Activated naive CD8-positive, alpha-beta T cell (primary cell): ENCODE measurements around the gene SMURF1.

ENCODE experiments used
- H3K27ac Mint-ChIP-seq: one replicate; pipeline ENCODE4 v1.8.0; 2021; ENCODE audit warnings: mixed read lengths
- H3K27me3 Mint-ChIP-seq: one replicate; pipeline ENCODE4 v1.8.0; 2021; ENCODE audit warnings: mixed read lengths
- H3K36me3 Mint-ChIP-seq: one replicate; pipeline ENCODE4 v1.8.0; 2021; ENCODE audit warnings: mixed read lengths
- H3K4me1 Mint-ChIP-seq: one replicate; pipeline ENCODE4 v1.8.0; 2021; ENCODE audit warnings: low read depth, mixed read lengths
- H3K4me3 Mint-ChIP-seq: one replicate; pipeline ENCODE4 v1.8.0; 2021; ENCODE audit warnings: mild to moderate bottlenecking, mixed read lengths
- H3K9me3 Mint-ChIP-seq: one replicate; pipeline ENCODE4 v1.8.0; 2021; ENCODE audit warnings: low read depth, mixed read lengths

The SMURF1 gene

GRCh38 chr7:99042957-99043356 is 101.0 kb downstream of the SMURF1 start:
- no peak overlapping the region for H3K27ac Mint-ChIP-seq

GRCh38 chr7:99041526-99041925 is 102.4 kb downstream of the SMURF1 start:
- H3K9me3 Mint-ChIP-seq, result no peaks in the 10 kb centered on the region
- no peak overlapping the region for H3K27ac Mint-ChIP-seq
- H3K27me3 Mint-ChIP-seq, result no peaks in the 10 kb centered on the region
- H3K36me3 Mint-ChIP-seq, result peaks cover 10% of the 10 kb centered on the region
- H3K4me3 Mint-ChIP-seq, result no peak overlapping the region
- no peaks in the 10 kb centered on the region for H3K4me1 Mint-ChIP-seq

More at GRCh38 chr7:99042957-99043356, 101.0 kb downstream of the SMURF1 start:
- H3K36me3 Mint-ChIP-seq, result peaks cover 10% of the 10 kb centered on the region
- H3K27me3 Mint-ChIP-seq, result no peaks in the 10 kb centered on the region
- H3K4me3 Mint-ChIP-seq, result no peak overlapping the region
- H3K9me3 Mint-ChIP-seq, result no peaks in the 10 kb centered on the region
- H3K4me1 Mint-ChIP-seq, result no peaks in the 10 kb centered on the region

GRCh38 chr7:99040104-99040958 is 103.6 kb downstream of the SMURF1 start:
- H3K27ac Mint-ChIP-seq, result peak overlapping the region; percentile 41
- no peaks in the 10 kb centered on the region for H3K27me3 Mint-ChIP-seq
- H3K4me3 Mint-ChIP-seq, result no peak overlapping the region
- H3K4me1 Mint-ChIP-seq, result no peaks in the 10 kb centered on the region
- H3K9me3 Mint-ChIP-seq, result no peaks in the 10 kb centered on the region
- H3K36me3 Mint-ChIP-seq, result peaks cover 3% of the 10 kb centered on the region

- no peaks in the 10 kb centered on the region for H3K4me1 Mint-ChIP-seq
- peaks cover under 1% of the 10 kb centered on the region for H3K36me3 Mint-ChIP-seq
- no peak overlapping the region for H3K4me3 Mint-ChIP-seq
- no peaks in the 10 kb centered on the region for H3K27me3 Mint-ChIP-seq
- H3K27ac Mint-ChIP-seq, result no peak overlapping the region
- no peaks in the 10 kb centered on the region for H3K9me3 Mint-ChIP-seq
These were observed 104.5 kb downstream of the SMURF1 start for GRCh38 chr7:99039384-99039891.

- H3K4me3 Mint-ChIP-seq, result no peak overlapping the region
- no peaks in the 10 kb centered on the region for H3K9me3 Mint-ChIP-seq
- no peaks in the 10 kb centered on the region for H3K4me1 Mint-ChIP-seq
- H3K36me3 Mint-ChIP-seq, result no peaks in the 10 kb centered on the region
- peak overlapping the region; percentile 79 for H3K27ac Mint-ChIP-seq
- H3K27me3 Mint-ChIP-seq, result no peaks in the 10 kb centered on the region
These were observed 105.6 kb downstream of the SMURF1 start for GRCh38 chr7:99038086-99038855.

GRCh38 chr7:99037327-99037940 is 106.5 kb downstream of the SMURF1 start:
- no peaks in the 10 kb centered on the region for H3K27me3 Mint-ChIP-seq
- H3K36me3 Mint-ChIP-seq, result no peaks in the 10 kb centered on the region
- no peak overlapping the region for H3K4me3 Mint-ChIP-seq
- no peaks in the 10 kb centered on the region for H3K4me1 Mint-ChIP-seq
- no peaks in the 10 kb centered on the region for H3K9me3 Mint-ChIP-seq
- H3K27ac Mint-ChIP-seq, result peak overlapping the region; percentile 54

- H3K4me1 Mint-ChIP-seq, result no peaks in the 10 kb centered on the region
- H3K4me3 Mint-ChIP-seq, result no peak overlapping the region
- H3K36me3 Mint-ChIP-seq, result no peaks in the 10 kb centered on the region
- H3K9me3 Mint-ChIP-seq, result no peaks in the 10 kb centered on the region
- H3K27me3 Mint-ChIP-seq, result no peaks in the 10 kb centered on the region
- no peak overlapping the region for H3K27ac Mint-ChIP-seq
These were observed 107.3 kb downstream of the SMURF1 start for GRCh38 chr7:99036546-99037111.

GRCh38 chr7:99035723-99036545 is 108.0 kb downstream of the SMURF1 start:
- peaks cover 2% of the 10 kb centered on the region for H3K36me3 Mint-ChIP-seq

GRCh38 chr7:99034932-99035722 is 108.8 kb downstream of the SMURF1 start:
- Mint-ChIP-seq H3K4me3 (no peak overlapping the region), H3K36me3 (peaks cover 2% of the 10 kb centered on the region), H3K4me1 (no peaks in the 10 kb centered on the region)

More at GRCh38 chr7:99035723-99036545, 108.0 kb downstream of the SMURF1 start:
- Mint-ChIP-seq H3K27me3 (no peaks in the 10 kb centered on the region), H3K4me3 (no peak overlapping the region), H3K27ac (no peak overlapping the region), H3K4me1 (no peaks in the 10 kb centered on the region), H3K9me3 (no peaks in the 10 kb centered on the region)

GRCh38 chr7:99033765-99034164 is 110.1 kb downstream of the SMURF1 start:
- no peak overlapping the region for H3K27ac Mint-ChIP-seq
- H3K4me3 Mint-ChIP-seq, result no peak overlapping the region
- no peaks in the 10 kb centered on the region for H3K4me1 Mint-ChIP-seq
- H3K36me3 Mint-ChIP-seq, result peaks cover 2% of the 10 kb centered on the region
- no peaks in the 10 kb centered on the region for H3K9me3 Mint-ChIP-seq
- H3K27me3 Mint-ChIP-seq, result no peaks in the 10 kb centered on the region

More at GRCh38 chr7:99034932-99035722, 108.8 kb downstream of the SMURF1 start:
- no peak overlapping the region for H3K27ac Mint-ChIP-seq
- H3K9me3 Mint-ChIP-seq, result no peaks in the 10 kb centered on the region
- H3K27me3 Mint-ChIP-seq, result no peaks in the 10 kb centered on the region

- Mint-ChIP-seq H3K27me3 (no peaks in the 10 kb centered on the region), H3K9me3 (no peaks in the 10 kb centered on the region), H3K4me3 (no peak overlapping the region), H3K4me1 (no peaks in the 10 kb centered on the region), H3K36me3 (peaks cover 2% of the 10 kb centered on the region), H3K27ac (no peak overlapping the region)
These were observed 111.0 kb downstream of the SMURF1 start for GRCh38 chr7:99032928-99033327.

- Mint-ChIP-seq H3K9me3 (no peaks in the 10 kb centered on the region), H3K36me3 (peaks cover 5% of the 10 kb centered on the region), H3K27me3 (no peaks in the 10 kb centered on the region), H3K4me3 (no peak overlapping the region), H3K4me1 (peaks cover 3% of the 10 kb centered on the region), H3K27ac (no peak overlapping the region)
These were observed 112.4 kb downstream of the SMURF1 start for GRCh38 chr7:99031496-99031895.

GRCh38 chr7:99030951-99031350 is 113.0 kb downstream of the SMURF1 start:
- H3K27me3 Mint-ChIP-seq, result no peaks in the 10 kb centered on the region
- H3K27ac Mint-ChIP-seq, result peak overlapping the region; percentile 41
- peaks cover 3% of the 10 kb centered on the region for H3K4me1 Mint-ChIP-seq
- H3K4me3 Mint-ChIP-seq, result no peak overlapping the region
- no peaks in the 10 kb centered on the region for H3K9me3 Mint-ChIP-seq
- peaks cover 5% of the 10 kb centered on the region for H3K36me3 Mint-ChIP-seq
